Bronchial epithelial cell (primary cell): Measurements from ENCODE around the gene GP5. TPM values are rescaled to one million over a fixed set of nuclear protein-coding genes. Genes with fewer than 3 reads are reported as not detected.

Experiments
- DNase-seq: peaks from one replicate; pipeline ENCODE4 v3.0.0-alpha.2; 2010; ENCODE audit warnings: low read depth
- FAIRE-seq: peaks from 2 replicates; lab custom pipeline; 2011; peaks lifted over from hg19 to GRCh38; lab: Jason Lieb, UNC
- H3K27me3 ChIP-seq: 2 replicates; pipeline ENCODE4 v1.5.1; 2011; ENCODE audit warnings: low read length; ENCODE audit not compliant: control insufficient read depth, insufficient read depth
- H3K36me3 ChIP-seq: 2 replicates; pipeline ENCODE4 v1.5.1; 2011; ENCODE audit warnings: low read length; ENCODE audit not compliant: control insufficient read depth, insufficient read depth
- H3K4me3 ChIP-seq: 2 replicates; pipeline ENCODE4 v1.5.1; 2011; ENCODE audit warnings: mild to moderate bottlenecking, low read depth, low read length, control low read depth
- CTCF ChIP-seq: IDR thresholded peaks from 2 replicates; pipeline ENCODE4 v1.5.1; 2011; ENCODE audit warnings: mild to moderate bottlenecking, moderate library complexity, low read length, control low read depth, inconsistent platforms; ENCODE audit not compliant: insufficient read depth, severe bottlenecking
- total RNA-seq: library from RNA; depleted of rRNA; stranded (reverse); fragments of >200 nt; gene quantifications from 2 replicates; pipeline ENCODE4 v1.2.1, GENCODE V29; 2014

Gene GP5, protein sequence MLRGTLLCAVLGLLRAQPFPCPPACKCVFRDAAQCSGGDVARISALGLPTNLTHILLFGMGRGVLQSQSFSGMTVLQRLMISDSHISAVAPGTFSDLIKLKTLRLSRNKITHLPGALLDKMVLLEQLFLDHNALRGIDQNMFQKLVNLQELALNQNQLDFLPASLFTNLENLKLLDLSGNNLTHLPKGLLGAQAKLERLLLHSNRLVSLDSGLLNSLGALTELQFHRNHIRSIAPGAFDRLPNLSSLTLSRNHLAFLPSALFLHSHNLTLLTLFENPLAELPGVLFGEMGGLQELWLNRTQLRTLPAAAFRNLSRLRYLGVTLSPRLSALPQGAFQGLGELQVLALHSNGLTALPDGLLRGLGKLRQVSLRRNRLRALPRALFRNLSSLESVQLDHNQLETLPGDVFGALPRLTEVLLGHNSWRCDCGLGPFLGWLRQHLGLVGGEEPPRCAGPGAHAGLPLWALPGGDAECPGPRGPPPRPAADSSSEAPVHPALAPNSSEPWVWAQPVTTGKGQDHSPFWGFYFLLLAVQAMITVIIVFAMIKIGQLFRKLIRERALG
- under 0.01 TPM in 2 replicates for total RNA-seq

DNA sequence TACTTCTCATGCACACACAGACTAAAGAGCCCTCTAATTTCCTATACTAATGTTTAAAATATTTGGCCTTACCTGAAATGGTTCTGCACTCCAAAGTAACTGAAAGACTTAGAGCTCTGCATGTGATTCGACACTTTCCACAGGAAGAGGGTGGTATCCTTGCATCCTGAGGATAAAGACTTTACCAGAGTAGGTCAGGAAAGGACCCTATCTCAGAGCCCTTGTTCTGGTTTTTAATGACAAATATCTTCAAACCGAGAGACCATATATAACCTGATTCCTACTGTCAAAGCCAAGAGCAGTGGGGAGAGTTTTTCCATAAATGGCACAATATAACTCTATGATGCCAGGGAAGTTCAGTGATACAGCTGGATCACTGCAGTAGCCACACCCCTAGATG is at the start of gene GP5:
Gene GP5 (minus strand): TSS at position 101 of the 400 bp plus-strand sequence. CDS start 984 bp downstream, outside the sequence.
- DNase-seq (no peak), FAIRE-seq (no peak)
- H3K4me3 ChIP-seq: no peak within 1 kb of the TSS
- H3K27me3 ChIP-seq: peaks cover 13% of the 10 kb centered on the region
- H3K36me3 ChIP-seq: no peaks in the 10 kb centered on the region
- TF ChIP-seq CTCF: no peak

DNA sequence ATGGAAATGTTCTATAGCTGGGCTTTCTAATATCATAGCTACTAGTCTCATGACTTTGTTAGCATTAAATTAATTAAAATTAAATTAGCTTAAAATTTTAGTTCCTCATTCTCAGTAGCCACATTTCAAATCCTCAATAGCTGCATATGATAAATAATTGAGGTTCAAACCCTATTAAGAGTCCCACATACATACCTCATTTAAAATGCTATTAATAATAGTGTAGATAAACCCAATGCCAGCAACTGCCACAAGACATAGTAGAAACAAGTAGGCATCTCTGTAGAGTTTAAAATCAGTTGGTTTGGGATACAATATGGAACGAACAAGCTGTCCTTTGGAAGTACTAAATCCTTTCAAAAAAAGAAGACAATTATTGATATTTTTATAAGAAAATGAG is 48.6 kb upstream of the GP5 start:
- Histone ChIP-seq H3K36me3 (peaks cover 8% of the 10 kb centered on the region), H3K27me3 (no peaks in the 10 kb centered on the region), H3K4me3 (no peak overlapping the region)
- FAIRE-seq (no peak), DNase-seq (no peak)
- TF ChIP-seq CTCF: no peak

GRCh38 chr3:194447161-194447560 is 48.1 kb upstream of the GP5 start:
- peak; percentile 77 for DNase-seq
- no peaks in the 10 kb centered on the region for H3K27me3 ChIP-seq
- peaks cover 8% of the 10 kb centered on the region for H3K36me3 ChIP-seq
- no peak for TF ChIP-seq CTCF
- FAIRE-seq: no peak
- H3K4me3 ChIP-seq: no peak overlapping the region

DNA sequence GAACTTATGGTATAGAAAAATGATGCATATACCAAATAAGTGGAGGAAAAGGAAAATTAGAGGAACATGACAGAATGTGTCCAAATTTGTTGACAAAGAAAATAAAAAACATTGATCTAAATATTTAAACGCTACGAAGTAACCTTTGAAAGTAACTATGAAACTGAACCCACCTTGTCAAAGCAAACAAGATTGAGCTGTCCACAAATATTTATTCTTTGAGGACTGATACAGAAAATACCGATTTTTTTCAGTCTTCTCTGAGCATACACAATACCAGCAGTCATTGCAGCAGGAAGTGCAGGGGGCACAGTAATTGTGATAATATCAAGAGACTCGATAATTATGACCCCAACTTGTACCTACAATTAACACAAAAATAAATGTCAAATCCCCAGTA is 47.7 kb upstream of the GP5 start:
- Histone ChIP-seq H3K4me3 (no peak overlapping the region), H3K27me3 (no peaks in the 10 kb centered on the region), H3K36me3 (peaks cover 8% of the 10 kb centered on the region)
- TF ChIP-seq CTCF: no peak
- FAIRE-seq: no peak
- DNase-seq: no peak

- no peak for DNase-seq
- peaks cover 6% of the 10 kb centered on the region for H3K36me3 ChIP-seq
Observed at GRCh38 chr3:194446172-194446571, 47.1 kb upstream of the GP5 start.

More at GRCh38 chr3:194446172-194446571, 47.1 kb upstream of the GP5 start:
- no peak for TF ChIP-seq CTCF
- Histone ChIP-seq H3K4me3 (no peak overlapping the region), H3K27me3 (no peaks in the 10 kb centered on the region)
- FAIRE-seq: no peak
